Tongue (tissue), 2 donors: ENCODE data around the gene KRT80. TPM values are rescaled to one million over a fixed set of nuclear protein-coding genes. Genes with fewer than 3 reads are reported as not detected.

ENCODE experiments used
- DNase-seq: peaks from one replicate; pipeline ENCODE4 v3.0.0-alpha.2; 2015
- total RNA-seq: library from RNA; depleted of rRNA; stranded (reverse); fragments of >200 nt; gene quantifications from one replicate; pipeline ENCODE4 v1.2.3, GENCODE V29; 2014

Gene KRT80
- total RNA-seq, 1 donor from 2014 or later, result 10.3 TPM

DNA sequence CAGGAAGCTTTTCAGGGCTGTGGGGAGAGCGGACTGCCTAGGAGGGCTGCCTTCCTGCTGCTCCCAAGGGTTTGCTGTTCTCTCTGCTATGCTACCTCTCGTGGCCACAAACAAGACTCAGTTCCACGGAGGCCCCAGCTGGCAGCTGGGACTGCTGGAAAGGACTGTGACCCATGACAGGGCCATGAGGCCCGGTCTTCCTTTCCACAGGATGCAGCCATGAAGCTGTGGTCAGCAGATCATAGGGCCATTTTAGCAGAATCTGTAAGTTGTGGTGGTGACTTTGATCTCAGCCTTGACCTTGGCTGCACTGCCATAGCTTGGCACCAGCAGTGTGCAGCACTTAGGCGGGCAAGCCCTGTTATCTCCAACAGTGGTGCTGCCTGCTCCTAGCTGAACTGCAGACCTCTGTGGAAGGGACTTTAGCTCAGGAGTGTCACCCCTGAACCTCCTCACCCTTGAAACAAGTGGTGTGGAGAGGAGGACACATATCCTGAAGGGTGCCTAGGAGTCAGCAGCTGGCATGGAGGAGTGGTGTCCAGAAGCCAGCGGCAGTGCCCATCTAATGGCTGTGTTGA, 12.3 kb downstream of the KRT80 start:
- no peak for DNase-seq

DNA sequence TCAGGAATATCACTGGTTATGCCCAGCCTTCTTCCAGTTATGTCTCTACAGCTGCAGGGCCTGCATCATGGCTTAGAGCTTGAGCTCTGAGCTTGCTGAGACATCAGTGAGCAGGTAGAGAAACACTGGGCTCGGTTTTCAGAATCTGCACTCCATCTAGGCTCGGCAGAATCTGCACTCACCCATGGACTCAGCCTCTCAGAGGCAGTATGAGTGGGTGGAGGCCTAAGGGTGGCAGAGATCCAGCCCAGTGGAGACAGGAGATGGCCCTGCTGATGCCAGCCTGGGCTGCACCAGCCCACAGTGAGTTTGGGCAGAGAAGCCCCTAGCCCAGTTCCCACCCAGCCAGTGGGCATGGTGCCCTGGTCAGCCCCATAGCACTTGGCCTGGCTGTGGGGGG, 12.8 kb downstream of the KRT80 start:
- no peak for DNase-seq

DNA sequence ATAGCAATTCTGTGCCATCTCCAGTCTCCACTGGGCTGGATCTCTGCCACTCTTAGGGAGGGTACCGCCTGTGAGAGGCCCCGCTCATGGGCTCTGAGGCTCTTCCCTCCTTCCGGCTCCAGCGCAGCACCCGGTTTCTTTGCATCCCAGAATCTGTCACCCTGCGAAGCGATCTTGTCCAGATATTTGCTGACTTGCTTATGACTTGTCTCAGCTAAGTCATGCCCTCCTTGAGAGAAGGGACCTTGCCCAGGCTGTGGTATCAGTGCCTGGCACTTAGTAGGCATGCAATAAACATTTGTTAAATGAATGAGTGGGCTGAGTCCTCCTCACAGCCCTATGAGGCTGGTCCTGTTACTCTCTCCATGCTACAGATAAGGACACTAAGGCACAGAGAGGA, 13.4 kb downstream of the KRT80 start:
- DNase-seq, result no peak

DNA sequence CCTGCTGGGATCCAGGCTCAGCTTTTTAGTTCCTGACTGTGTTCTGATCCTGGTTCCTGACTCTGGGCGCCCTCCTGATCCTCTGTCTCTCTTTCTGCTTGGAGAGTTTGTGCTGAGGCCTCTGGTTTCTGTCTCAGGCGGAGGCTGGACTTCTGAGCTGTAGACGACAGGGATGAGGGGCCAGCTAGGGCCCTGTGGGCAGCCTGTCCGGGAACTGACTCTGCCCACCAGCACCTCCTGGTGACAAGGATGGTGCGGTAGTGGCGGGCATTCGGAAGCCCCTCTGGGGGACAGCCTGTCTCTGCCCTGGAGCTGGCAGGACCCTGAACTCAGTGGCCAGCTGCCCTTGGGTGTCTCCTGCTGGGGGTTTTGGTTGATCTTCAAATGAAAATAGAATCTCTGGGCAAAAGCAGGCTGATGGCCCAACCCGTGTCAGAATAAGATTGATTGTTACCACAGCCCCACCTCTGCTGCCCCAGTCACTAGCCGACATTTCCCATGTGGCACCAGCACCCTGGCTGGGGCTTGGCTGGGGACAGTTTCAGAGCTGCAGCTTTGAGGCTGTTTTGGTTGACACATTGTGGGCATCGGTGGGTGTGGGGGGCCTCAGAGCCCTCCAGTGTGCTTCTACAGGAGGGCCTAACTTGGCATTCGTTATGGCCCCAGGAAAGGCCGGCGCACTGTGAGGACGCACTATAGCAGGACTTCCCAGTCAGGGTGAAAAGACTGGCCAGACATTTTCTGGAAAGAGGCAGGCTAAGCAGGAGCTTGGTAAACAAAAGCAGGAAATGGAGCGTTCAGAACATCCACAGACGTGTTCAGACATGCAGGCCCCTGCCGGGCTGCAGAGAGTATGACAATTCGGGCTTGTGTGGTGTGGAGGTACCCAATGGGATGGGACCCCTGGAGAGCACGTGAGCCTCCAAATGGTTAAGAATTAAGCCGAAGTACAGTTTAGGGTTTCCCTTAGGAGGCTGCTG, 16.2 kb downstream of the KRT80 start:
- DNase-seq, result peak; percentile 68

DNA sequence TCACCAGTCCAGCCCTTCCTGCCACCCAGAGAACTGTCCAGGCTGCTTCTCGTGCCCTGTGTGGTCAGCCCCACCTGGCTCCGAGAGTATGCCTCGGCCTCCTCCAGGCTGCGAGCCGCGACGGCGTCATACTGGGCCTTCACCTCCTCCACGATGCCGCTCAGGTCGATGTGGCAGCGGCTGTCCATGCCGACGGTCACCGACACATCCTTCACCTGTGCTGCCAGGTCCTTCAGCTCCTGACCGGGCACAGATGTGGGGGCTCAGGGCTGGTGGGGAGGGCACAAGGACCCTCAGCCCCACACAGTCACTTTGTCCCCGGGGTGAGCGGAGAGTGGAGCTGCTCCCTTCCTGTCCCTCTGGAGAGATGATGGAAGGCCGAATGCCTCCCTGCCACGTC, 18.3 kb downstream of the KRT80 start:
- no peak for DNase-seq

DNA sequence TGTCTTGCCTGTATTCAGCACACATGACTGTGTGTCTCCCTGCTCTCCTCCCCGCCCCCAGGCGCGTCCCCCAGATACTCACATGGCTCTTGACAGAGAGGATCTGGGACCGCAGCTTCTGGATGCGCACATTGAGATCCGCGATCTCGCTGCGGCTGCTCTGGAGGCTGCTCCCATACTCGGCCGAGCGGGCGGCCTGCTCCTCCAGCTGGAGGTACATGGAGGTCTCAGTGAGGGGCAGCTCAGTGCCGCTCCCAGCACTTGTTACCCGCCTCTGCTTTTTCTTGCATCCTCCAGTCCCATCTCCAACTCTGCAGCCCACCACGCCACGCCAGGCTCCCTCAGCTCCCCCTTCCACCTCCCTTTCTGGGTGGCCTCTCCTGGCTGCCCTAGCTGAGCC, 18.9 kb downstream of the KRT80 start:
- no peak for DNase-seq

DNA sequence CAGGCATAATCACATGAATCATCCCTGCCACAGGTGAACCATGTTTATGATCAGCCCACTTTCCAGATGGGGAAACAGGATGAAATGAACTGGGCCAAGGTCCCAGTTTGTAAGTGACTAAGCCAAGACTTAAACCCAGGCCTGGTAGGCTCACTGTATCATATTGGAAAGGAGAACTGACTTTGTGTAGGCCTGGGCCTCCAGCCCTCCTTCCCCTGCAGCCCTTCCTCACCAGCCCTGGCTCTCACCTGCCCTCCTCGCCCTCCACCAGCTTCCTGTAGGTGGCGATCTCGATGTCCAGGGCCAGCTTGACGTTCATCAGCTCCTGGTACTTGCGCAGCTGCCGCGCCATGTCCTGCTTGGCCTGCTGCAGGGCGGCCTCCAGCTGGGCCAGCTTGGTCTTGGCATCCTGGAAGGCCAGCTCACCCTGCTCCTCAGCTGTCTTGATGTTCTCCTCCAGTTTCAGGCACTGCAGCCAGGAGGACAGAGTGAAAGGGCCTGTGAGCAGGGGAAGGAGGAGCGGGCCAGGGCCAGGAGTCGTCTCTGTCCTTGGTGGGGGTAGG, 19.8 kb downstream of the KRT80 start:
- peak; percentile 89 for DNase-seq

DNA sequence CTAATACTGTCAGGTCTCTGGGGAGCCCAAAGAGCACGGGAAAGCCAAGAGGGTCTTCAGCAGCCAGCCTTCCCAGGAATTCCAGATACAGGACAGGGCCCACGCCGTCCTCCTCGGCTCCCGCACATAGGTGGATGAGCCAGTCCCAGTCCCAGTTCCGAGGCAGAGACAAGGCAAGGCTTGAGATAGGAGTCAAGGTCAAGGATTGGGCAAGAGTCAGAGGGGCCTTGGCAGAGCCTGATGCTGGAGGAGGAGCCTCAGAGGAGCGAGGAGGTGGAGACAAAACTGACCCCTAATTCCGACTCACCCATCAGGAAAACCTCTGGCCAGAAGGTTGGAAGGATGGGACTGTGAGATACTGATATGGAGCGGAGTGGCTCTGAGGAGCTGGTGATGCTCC, 21.0 kb downstream of the KRT80 start:
- DNase-seq, result no peak

DNA sequence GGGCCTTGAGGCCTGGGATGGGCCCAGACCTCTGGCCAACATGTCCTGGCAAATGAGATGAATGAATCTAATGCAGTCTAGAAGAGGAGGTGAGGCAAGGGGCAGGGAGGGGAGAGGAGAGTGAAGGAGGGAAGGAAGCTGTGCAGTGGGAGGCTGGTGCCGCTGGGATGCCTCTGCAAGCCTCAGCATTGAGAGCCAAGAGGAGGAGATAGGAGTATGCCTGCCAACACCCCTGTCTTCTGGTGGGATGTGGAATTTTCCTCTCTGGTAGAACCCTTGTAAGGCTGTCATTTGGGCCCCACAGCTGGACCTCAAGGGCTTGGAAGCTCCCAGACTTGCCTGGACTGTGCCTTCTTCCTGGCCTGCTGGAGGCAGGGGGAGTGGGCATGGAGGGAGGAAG, 21.9 kb downstream of the KRT80 start:
- DNase-seq, result no peak

DNA sequence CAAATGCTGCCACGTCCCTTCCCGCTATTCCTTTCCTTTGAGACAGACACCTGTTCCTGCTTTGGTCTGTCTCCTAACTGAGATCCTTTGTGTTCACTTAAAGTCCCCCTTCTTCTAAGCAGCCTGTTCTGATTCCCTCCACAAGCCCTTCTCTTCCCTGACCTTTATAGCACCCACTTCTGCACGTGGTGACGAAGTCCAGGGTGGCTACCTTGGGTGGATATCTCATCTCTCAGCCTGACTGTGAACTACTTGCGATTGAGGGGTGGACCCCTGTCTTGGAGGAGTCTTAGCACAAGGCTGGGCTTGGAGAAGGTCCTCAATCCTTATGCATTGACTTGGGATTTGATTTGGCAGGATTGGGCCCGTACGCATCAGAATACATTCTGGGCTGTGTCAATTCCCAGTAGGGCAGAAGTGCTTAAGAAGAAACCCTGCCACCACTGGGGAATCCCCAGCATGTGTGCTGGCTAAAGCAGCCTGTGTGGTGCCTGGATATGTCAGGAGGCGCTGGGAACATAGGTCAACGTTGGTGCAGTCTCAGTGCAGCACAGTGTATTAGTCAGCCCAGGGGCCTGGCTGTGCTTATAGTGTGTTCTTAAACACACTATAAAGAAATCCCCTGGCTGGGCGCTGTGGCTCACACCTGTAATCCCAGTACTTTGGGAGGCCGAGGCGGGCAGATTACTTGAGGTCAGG, 23.6 kb downstream of the KRT80 start:
- no peak for DNase-seq

DNA sequence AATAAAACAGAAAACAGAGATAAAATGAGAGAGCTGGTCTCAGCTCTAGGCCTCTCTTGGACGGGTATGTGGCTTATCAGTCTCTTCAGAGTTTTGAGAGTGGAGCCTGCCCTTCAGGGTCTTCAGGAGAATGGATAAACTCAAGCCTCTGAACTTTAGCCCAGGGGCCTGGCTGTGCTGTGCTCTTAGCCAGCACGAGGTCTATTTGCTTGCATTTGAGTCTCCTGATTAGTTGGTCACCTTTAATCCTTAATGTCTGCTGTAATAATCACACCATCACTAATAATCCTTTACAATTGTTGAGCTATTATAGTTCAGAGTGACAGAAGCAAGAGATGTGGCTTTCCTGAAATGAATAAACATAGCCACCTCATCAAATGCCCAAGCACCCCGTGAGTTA, 24.3 kb downstream of the KRT80 start:
- no peak for DNase-seq

DNA sequence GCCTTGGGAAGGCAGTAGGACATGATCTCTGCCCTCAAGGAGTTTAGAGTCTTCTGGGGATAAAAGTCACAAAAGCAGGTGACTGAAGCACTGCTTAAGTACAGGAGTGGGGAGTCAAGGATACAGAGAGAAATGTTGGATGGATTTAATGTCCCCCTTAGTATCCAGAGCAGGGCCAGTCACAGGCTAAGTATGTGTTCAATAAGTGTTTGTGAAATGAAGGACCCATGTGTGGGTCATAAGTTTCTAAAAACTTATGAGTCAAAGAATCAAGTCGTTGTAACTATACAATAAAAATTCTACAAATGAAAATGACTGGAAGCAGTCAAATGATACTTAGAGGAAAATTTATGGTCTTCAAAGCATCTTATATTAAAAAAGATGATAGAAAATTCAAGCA, 25.1 kb downstream of the KRT80 start:
- DNase-seq, result no peak

DNA sequence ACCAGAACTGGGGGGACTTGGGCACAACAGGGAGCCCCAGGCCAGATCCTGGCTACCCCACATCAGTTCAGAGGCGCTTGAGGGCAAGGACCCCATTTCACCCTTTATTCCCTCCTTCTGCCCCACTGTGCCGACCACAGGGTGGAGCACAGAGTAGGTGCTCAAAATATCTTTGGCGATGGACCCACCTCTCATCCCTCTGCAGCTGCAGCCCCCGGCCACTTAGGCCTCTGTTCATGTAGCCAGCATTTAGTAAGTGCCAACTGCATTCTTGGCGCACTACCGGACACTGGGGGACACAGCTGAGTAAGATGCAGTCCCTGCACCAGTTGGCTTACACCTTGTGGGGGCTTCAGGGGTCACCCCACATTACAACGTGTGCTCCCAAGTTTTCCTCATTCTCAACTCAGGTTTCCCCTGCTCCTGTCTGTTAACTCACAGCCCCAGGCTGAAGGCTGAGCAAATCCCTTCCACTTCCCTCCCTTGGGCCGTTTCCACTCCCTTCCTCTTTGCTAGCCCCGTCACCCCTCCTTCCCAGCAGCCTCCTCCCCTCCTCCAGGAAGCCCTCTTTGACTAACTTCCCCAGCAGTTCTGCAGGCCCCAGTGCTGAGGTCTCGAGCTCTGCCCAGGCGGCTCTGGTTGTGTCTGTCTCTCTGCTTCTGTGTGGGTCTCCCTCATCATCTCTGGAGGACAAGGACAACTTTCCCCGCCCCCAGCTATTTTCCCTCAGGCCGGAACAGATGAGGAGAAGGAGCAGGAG, 26.5 kb downstream of the KRT80 start:
- DNase-seq, result no peak

DNA sequence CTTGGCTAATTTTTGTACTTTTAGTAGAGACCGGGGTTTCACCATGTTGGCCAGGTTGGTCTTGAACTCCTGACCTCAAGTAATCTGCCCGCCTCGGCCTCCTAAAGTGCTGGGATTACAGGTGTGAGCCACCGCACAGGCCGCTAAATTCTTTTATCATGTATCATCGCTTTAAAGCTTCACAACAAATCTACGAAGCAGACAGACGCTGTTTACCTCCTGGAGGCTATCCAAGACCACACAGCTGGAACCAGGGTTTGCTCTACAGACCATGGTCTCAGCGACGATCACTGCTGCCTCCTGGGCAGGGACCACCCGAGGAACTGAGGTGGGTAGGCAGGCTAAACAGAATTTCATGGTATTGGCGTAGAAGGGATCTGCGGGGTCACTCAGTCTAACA, 27.2 kb downstream of the KRT80 start:
- no peak for DNase-seq

DNA sequence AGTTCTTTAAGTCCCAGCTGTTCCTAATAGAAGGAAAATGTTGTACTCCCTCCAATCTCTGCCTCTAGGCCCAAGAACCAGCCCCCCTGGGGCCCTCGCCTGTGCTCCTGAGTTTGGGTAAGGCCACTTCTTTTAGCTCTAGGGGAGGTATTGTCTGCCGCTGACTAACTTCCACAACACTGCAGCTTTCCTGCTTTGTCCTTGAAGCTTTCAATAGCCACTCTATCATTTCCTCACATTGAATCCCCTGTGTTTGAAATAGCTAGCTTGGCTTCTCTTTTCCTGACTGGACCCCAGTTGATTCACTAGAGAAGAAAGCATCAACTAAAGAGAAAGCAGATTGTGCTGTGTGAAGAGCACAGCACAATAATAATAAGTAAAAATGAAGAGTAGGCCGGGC, 28.8 kb downstream of the KRT80 start:
- no peak for DNase-seq

DNA sequence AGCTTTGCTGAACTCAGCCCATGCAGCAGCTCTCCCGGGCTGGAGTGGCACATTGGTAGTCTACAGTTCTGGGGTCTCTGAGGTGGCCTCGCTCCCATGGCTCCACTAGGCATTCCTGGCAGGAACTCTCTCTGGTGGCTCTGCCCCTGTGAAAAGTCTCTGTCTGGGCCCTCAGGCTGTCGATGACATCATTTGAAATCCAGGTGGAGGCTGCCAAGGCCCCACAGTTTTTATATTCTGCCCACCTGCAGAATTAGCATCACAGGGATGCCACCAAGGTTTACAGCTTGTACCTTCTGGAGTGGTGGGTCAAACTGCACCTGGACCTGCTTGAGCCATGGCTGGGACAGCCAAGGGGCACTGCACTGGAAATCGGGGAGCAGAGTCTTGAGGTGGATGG, 31.6 kb downstream of the KRT80 start:
- no peak for DNase-seq

DNA sequence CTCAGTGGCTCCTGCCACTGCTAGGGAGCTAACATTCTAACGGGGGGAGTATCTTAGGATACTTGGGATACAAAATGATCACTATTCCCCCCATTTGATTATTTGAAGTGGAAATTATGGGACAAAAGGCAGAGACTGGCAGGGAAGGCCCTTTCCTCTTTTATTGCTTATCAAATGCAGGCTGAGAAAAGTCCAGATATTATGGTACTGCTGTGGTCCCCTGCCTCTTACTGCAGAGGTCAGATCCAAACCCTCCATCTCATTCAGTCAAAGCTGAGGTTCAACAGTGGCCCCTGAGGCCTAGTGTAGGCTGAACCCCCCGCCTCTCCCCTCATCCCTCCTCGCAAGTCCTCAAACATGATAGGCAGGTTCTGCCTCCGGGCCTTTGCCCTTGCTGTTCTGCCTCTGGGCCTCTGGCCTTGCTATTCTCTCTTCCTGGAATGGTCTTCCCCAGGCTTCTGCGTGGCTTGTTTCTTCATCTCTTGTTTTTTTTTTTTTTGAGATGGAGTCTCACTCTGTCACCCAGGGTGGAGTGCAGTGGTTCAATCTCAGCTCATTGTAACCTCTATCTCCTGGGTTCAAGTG, 34.2 kb downstream of the KRT80 start:
- no peak for DNase-seq

DNA sequence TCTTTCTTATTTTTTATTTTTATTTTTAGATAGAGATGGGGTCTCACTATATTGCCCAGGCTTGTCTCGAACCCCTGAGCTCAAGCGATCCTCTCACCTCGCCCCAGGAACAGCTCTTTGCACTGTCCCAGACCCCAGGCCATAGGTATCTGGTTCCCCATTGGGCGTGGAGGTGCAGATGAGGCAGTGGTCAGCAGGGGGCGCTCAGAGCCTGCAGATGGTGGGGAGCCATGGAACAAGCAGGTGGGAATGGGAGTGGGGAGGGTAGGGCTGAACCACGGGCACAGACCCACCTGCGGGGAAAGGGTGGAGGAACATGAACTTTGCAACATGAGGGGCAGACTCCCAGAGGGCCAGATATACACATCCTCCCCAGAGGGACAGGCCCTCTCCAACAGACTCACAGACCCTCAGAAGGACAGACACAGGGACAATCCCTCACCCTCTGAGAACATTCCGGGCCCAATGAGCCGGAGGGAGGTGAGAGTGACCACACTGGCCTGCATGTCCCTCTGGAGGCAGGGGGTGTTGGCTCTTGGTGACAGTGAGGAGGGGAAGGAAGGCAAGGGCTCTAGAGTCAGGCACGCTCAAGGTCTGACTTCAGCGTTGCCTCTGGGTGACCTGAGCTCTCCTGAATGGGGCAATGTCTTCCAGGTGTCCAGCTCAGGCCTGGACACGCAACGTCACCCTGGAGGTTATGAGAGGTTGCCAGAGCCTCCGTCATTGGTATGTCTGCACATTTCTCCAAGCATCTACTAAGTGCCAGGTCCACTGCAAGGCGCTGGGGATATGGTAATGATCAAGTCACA, 34.9 kb downstream of the KRT80 start:
- DNase-seq, result peak; percentile 91

DNA sequence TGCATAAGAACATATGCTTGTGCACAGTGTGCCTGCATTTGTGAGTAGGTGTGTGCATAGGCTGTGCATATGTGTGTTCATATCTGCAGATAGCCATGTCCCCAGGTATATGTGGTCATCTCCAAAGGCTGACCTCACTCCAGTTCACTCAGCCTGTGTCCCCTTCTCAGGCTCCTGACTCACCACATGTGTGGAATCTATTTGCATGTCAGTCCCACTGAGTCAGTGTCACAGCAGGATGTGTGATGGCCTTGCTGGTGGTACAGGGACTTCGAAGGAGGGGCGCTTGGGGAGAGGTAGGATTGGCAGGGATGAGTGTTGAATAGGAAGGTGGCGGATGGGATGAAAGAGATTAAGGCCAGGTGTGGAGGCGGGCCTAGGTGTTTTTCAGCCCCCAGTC, 35.5 kb downstream of the KRT80 start:
- no peak for DNase-seq

DNA sequence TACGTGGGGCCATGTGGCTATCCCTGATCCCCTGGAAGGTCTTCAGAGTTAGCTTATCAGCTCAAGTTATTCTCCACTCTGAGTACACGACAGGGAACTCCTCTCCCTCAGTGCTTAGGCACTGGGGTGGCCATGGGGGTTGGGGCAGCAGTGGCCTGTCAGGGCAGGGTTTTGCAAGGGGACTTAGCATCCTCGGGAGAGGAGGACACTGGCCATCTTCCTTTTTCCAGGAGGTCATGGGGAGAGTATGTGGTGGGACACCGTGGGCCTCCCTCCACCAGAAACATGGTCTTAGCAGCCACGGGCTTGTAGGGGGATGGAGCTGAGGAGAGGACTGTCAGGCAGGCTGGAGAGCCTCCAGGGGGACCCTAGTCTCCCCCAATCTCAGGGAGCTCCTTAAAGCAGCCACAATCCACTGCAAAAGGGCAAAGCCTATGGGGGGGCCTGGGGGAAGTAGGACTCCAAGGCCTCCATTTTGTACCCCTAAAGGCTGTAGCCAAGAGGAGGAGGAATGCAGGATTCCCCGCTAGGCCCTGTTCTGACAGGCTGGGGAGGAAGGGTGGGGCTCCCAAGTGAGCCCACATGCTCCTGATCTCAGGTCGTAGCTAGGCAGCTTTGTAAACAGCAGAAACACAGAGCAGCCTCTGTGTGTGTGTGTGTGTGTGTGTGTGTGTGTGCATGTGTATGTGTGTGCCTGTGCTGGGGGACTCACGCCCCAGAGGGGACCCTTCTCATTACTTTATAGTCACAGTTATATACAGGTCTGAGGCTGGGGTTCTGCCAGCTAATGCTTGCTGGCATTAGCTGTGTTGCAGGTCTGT, 36.6 kb downstream of the KRT80 start:
- peak; percentile 79 for DNase-seq
